ENCODE results near the gene CACNA1F. TPM values are rescaled to one million over a fixed set of nuclear protein-coding genes. Genes with fewer than 3 reads are reported as not detected.

The CACNA1F gene
- total and polyA plus RNA-seq, 10 of the 15 experiments (the other 5 are each of a cell fraction or from before 2014, with no cell fraction given): 0.01 to 0.32 (median 0.05) TPM; not detected in 5

DNA sequence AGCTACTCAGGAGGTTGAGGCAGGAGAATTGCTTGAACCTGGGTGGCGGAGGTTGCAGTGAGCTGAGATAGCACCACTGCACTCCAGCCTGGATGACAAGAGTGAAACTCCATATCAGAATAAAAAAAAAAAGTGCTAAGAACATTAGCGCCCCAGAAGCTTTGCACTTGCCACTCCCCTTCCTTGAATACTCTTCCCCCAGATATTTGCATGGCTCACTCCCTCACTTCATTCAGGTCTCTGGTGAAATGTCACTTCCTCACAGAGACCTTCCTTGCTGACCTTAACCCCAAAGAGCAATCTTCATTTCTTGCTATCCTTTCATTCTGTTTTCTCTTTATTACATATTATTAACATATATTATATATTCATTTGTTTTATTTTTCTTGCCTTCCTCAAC lies 11.3 kb downstream of the CACNA1F start:
- CTCF ChIA-PET: no interaction called here
- no peak for FAIRE-seq

More for the DNA sequence above, 11.3 kb downstream of the CACNA1F start:
- Histone ChIP-seq H4K20me1 (ENCODE audit: control insufficient read depth, insufficient read depth) (no peaks in the 10 kb centered on the region), H3K4me3 (no peak overlapping the region), H2AFZ (ENCODE audit: control insufficient read depth, low read depth, low read length) (no peak overlapping the region), H3K27me3 (replicated peaks in 1 of 2; ENCODE audit: control insufficient read depth in 2 of 2, insufficient read depth in 2 of 2, low read length in 1 of 2) (no peaks in the 10 kb centered on the region), H3K9me3 (replicated peaks; ENCODE audit: control insufficient read depth, insufficient read depth, low read length) (no peaks in the 10 kb centered on the region; the same call in 2 of the 3 replicates), H3K79me2 (ENCODE audit: control insufficient read depth, insufficient read depth, low read length) (no peaks in the 10 kb centered on the region), H3K27ac (ENCODE audit: control insufficient read depth, insufficient read depth) (no peak overlapping the region), H3K36me3 (ENCODE audit: control insufficient read depth in 2 of 2, insufficient read depth in 2 of 2, low read length in 1 of 2) (no peaks in the 10 kb centered on the region), H3K4me2 (ENCODE audit: control insufficient read depth, insufficient read depth) (no peak overlapping the region), H3K4me1 (ENCODE audit: control insufficient read depth, insufficient read depth, low read length) (no peaks in the 10 kb centered on the region), H3K9ac (ENCODE audit: control insufficient read depth, insufficient read depth, low read length) (no peak overlapping the region)
- 39% methylated on average over 2 of the region's 2 CpGs for WGBS (ENCODE audit: insufficient coverage, insufficient replicate concordance, low lambda C conversion rate, missing lambda C conversion rate)
- intact Hi-C loops (cut with micrococcal nuclease; ENCODE audit: unreplicated experiment) (no loop called here), in situ Hi-C loops (cut with MboI) (no loop called here)
- RAD21 ChIA-PET (ENCODE audit: unreplicated experiment): no interaction called here
- SMC1A ChIA-PET (ENCODE audit: uncharacterized antibody, unreplicated experiment): no interaction called here
- no peak for ATAC-seq
- POLR2A ChIA-PET: no interaction called here
- TF ChIP-seq SMC3 (IDR thresholded peaks at IDR 0.05; ENCODE audit: borderline replicate concordance, low read length) (no peak), MYC (IDR thresholded peaks at IDR 0.05; ENCODE audit: insufficient read depth, insufficient read length, insufficient replicate concordance, low read length, severe bottlenecking) (no peak), NR2C1 (IDR thresholded peaks at IDR 0.05) (no peak), KAT2A (conservative IDR thresholded peaks at IDR 0.05; ENCODE audit: control insufficient read depth, low read depth, low read length) (no peak), SIX5 (IDR thresholded peaks at IDR 0.05; ENCODE audit: low read depth, low read length, severe bottlenecking) (no peak), LARP7 (IDR thresholded peaks at IDR 0.05) (no peak), SP1 (IDR thresholded peaks at IDR 0.05; ENCODE audit: low read depth, low read length) (no peak), PAX5 (IDR thresholded peaks at IDR 0.05; ENCODE audit: borderline replicate concordance, low read depth, low read length) (no peak), SRF (IDR thresholded peaks at IDR 0.05; ENCODE audit: low read depth in 2 of 2, low read length in 2 of 2) (no peak), YBX1 (IDR thresholded peaks at IDR 0.05) (no peak), EGR1 (IDR thresholded peaks at IDR 0.05; ENCODE audit: borderline replicate concordance in 1 of 2, low read depth in 2 of 2, low read length in 2 of 2) (no peak), ASH2L (IDR thresholded peaks at IDR 0.05; ENCODE audit: borderline replicate concordance, low read depth) (no peak), NR2F1 (conservative IDR thresholded peaks at IDR 0.05) (no peak), JUND (IDR thresholded peaks at IDR 0.05; ENCODE audit: low read depth, low read length) (no peak), TCF12 (IDR thresholded peaks at IDR 0.05; ENCODE audit: low read depth, low read length) (no peak)
- TF ChIP-seq, protein P1, sequence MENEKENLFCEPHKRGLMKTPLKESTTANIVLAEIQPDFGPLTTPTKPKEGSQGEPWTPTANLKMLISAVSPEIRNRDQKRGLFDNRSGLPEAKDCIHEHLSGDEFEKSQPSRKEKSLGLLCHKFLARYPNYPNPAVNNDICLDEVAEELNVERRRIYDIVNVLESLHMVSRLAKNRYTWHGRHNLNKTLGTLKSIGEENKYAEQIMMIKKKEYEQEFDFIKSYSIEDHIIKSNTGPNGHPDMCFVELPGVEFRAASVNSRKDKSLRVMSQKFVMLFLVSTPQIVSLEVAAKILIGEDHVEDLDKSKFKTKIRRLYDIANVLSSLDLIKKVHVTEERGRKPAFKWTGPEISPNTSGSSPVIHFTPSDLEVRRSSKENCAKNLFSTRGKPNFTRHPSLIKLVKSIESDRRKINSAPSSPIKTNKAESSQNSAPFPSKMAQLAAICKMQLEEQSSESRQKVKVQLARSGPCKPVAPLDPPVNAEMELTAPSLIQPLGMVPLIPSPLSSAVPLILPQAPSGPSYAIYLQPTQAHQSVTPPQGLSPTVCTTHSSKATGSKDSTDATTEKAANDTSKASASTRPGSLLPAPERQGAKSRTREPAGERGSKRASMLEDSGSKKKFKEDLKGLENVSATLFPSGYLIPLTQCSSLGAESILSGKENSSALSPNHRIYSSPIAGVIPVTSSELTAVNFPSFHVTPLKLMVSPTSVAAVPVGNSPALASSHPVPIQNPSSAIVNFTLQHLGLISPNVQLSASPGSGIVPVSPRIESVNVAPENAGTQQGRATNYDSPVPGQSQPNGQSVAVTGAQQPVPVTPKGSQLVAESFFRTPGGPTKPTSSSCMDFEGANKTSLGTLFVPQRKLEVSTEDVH (IDR thresholded peaks at IDR 0.05; ENCODE audit: low read depth, partially characterized antibody): no peak
- TF ChIP-seq, protein P2, sequence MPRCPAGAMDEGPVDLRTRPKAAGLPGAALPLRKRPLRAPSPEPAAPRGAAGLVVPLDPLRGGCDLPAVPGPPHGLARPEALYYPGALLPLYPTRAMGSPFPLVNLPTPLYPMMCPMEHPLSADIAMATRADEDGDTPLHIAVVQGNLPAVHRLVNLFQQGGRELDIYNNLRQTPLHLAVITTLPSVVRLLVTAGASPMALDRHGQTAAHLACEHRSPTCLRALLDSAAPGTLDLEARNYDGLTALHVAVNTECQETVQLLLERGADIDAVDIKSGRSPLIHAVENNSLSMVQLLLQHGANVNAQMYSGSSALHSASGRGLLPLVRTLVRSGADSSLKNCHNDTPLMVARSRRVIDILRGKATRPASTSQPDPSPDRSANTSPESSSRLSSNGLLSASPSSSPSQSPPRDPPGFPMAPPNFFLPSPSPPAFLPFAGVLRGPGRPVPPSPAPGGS (IDR thresholded peaks at IDR 0.05; ENCODE audit: borderline replicate concordance, insufficient read depth, low read depth, low read length, poor library complexity, severe bottlenecking): no peak
- BruUV-seq (replicated peaks): no TSS peak
- no peak for DNase-seq (ENCODE audit: low read depth, low spot score)

Data from GM12878 (cell line).